KMS-11 (cell line): ENCODE measurements around the gene RASL10A.
A peak's percentile ranks its signal among the peaks of the same experiment; 100 is the strongest.

Experiments used
- H2AFZ ChIP-seq: fragments of 200-600 bp; sonication (generic); 2 replicates; pipeline ENCODE4 v1.6.1; 2016; ENCODE audit warnings: antibody characterized with exemption, mixed run types, low read depth
- H3K27ac ChIP-seq: fragments of 200-600 bp; sonication (generic); 2 replicates; pipeline ENCODE4 v1.6.1; 2016; ENCODE audit warnings: mild to moderate bottlenecking, mixed run types
- H3K27me3 ChIP-seq: fragments of 200-600 bp; sonication (generic); 2 replicates; pipeline ENCODE4 v1.6.1; 2017; ENCODE audit warnings: mild to moderate bottlenecking, low read depth, mixed run types, moderate library complexity; ENCODE audit not compliant: insufficient read depth
- H3K36me3 ChIP-seq: fragments of 200-600 bp; sonication (generic); 2 replicates; pipeline ENCODE4 v1.6.1; 2017; ENCODE audit warnings: mild to moderate bottlenecking, mixed run types; ENCODE audit not compliant: insufficient read depth
- H3K4me1 ChIP-seq: fragments of 200-600 bp; sonication (generic); 2 replicates; pipeline ENCODE4 v1.6.1; 2016; ENCODE audit warnings: mild to moderate bottlenecking, low read depth, mixed run types; ENCODE audit not compliant: poor library complexity, severe bottlenecking
- H3K4me2 ChIP-seq: fragments of 200-600 bp; sonication (generic); 2 replicates; pipeline ENCODE4 v1.7.0; 2016; ENCODE audit warnings: mild to moderate bottlenecking, mixed run types
- H3K4me3 ChIP-seq: fragments of 200-600 bp; sonication (generic); IDR thresholded peaks from 2 replicates; pipeline ENCODE4 v1.6.1; 2017; ENCODE audit warnings: low read depth, low read length, mixed read lengths; ENCODE audit not compliant: insufficient read depth
- H3K79me2 ChIP-seq: fragments of 200-600 bp; sonication (generic); 2 replicates; pipeline ENCODE4 v1.6.1; 2016; ENCODE audit warnings: low read depth, mixed run types; ENCODE audit not compliant: insufficient read depth
- H3K9ac ChIP-seq: fragments of 200-600 bp; sonication (generic); 2 replicates; pipeline ENCODE4 v1.6.1; 2016; ENCODE audit warnings: mild to moderate bottlenecking, mixed run types
- H4K20me1 ChIP-seq: fragments of 200-600 bp; sonication (generic); 2 replicates; pipeline ENCODE4 v1.6.1; 2016; ENCODE audit warnings: mild to moderate bottlenecking, mixed run types; ENCODE audit not compliant: insufficient read depth
- CTCF ChIP-seq: fragments of 200-600 bp; sonication (generic); conservative IDR thresholded peaks from 2 replicates; pipeline ENCODE4 v1.6.1; 2017; ENCODE audit warnings: low read depth, mild to moderate bottlenecking, antibody characterized with exemption, low read length, moderate library complexity, mixed read lengths

RASL10A gene

GRCh38 chr22:29270475-29271271 is 44.8 kb downstream of the RASL10A start:
- Histone ChIP-seq H3K36me3 (peaks cover 31% of the 10 kb centered on the region; the same call in 1 of the 2 replicates), H4K20me1 (peaks cover 58% of the 10 kb centered on the region), H3K9ac (peak overlapping the region; percentile 100; the same call in 1 of the 2 replicates), H3K4me3 (no peak overlapping the region), H3K79me2 (peaks cover 94% of the 10 kb centered on the region), H3K4me1 (peaks cover 61% of the 10 kb centered on the region), H2AFZ (no peak overlapping the region), H3K27ac (no peak overlapping the region; the same call in 1 of the 2 replicates), H3K27me3 (no peaks in the 10 kb centered on the region), H3K4me2 (peak overlapping the region; percentile 95)
- no peak for TF ChIP-seq CTCF

- peaks cover 91% of the 10 kb centered on the region for H3K79me2 ChIP-seq
- peaks cover 53% of the 10 kb centered on the region for H3K4me1 ChIP-seq
- TF ChIP-seq CTCF: no peak
- peak overlapping the region; percentile 95 for H3K4me2 ChIP-seq
- no peaks in the 10 kb centered on the region for H3K27me3 ChIP-seq
- H3K36me3 ChIP-seq: peaks cover 30% of the 10 kb centered on the region; the same call in 1 of the 2 replicates
- no peak overlapping the region for H3K4me3 ChIP-seq
- H3K9ac ChIP-seq: peak overlapping the region; percentile 100; the same call in 1 of the 2 replicates
- no peak overlapping the region for H2AFZ ChIP-seq
- H4K20me1 ChIP-seq: peaks cover 50% of the 10 kb centered on the region
- H3K27ac ChIP-seq: peak overlapping the region; percentile 99; the same call in 1 of the 2 replicates
Measured at GRCh38 chr22:29269731-29270474, 45.6 kb downstream of the RASL10A start.

- TF ChIP-seq CTCF: no peak
- H4K20me1 ChIP-seq: peaks cover 43% of the 10 kb centered on the region
Measured at GRCh38 chr22:29269230-29269604, 46.3 kb downstream of the RASL10A start.

GRCh38 chr22:29268511-29269229 is 46.8 kb downstream of the RASL10A start:
- H3K4me2 ChIP-seq: peak overlapping the region; percentile 95
- H3K36me3 ChIP-seq: peaks cover 20% of the 10 kb centered on the region; the same call in 1 of the 2 replicates

More at GRCh38 chr22:29269230-29269604, 46.3 kb downstream of the RASL10A start:
- no peak overlapping the region for H3K4me3 ChIP-seq
- no peak overlapping the region for H2AFZ ChIP-seq
- H3K4me1 ChIP-seq: peaks cover 46% of the 10 kb centered on the region
- H3K27ac ChIP-seq: peak overlapping the region; percentile 99
- H3K36me3 ChIP-seq: peaks cover 23% of the 10 kb centered on the region; the same call in 1 of the 2 replicates
- H3K79me2 ChIP-seq: peaks cover 84% of the 10 kb centered on the region
- peak overlapping the region; percentile 95 for H3K4me2 ChIP-seq
- H3K9ac ChIP-seq: peak overlapping the region; percentile 100
- H3K27me3 ChIP-seq: no peaks in the 10 kb centered on the region

More at GRCh38 chr22:29268511-29269229, 46.8 kb downstream of the RASL10A start:
- peak overlapping the region; percentile 96 for H2AFZ ChIP-seq
- H3K9ac ChIP-seq: peak overlapping the region; percentile 100
- H3K79me2 ChIP-seq: peaks cover 78% of the 10 kb centered on the region
- H3K27ac ChIP-seq: peak overlapping the region; percentile 99
- H4K20me1 ChIP-seq: peaks cover 38% of the 10 kb centered on the region
- peaks cover 41% of the 10 kb centered on the region for H3K4me1 ChIP-seq
- no peak overlapping the region for H3K4me3 ChIP-seq
- no peak for TF ChIP-seq CTCF
- H3K27me3 ChIP-seq: no peaks in the 10 kb centered on the region
